Measurements from ENCODE around the gene ZNF710. TPM values are rescaled to one million over a fixed set of nuclear protein-coding genes. Genes with fewer than 3 reads are reported as not detected.
"Not testable (repeated sequence)": the region's sequence is repeated elsewhere in the genome, so short reads cannot be mapped to it uniquely, and the experiment has no call there.

ZNF710 gene
- total RNA-seq, 4 donors from 2014 or later, result 8.9 to 17.2 (median 11.5) TPM

DNA sequence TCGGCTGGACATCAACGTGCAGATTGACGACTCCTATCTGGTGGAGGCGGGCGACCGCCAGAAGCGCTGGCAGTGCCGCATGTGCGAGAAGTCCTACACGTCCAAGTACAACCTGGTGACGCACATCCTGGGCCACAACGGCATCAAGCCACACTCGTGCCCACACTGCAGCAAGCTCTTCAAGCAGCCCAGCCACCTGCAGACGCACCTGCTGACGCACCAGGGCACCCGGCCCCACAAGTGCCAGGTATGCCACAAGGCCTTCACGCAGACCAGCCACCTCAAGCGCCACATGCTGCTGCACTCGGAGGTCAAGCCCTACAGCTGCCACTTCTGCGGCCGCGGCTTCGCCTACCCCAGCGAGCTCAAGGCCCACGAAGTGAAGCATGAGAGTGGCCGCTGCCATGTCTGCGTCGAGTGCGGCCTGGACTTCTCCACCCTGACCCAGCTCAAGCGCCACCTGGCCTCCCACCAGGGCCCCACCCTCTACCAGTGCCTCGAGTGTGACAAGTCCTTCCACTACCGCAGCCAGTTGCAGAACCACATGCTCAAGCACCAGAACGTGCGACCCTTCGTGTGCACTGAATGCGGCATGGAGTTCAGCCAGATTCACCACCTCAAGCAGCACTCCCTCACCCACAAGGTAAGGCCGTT lies 67.0 kb downstream of the ZNF710 start:
- H3K9me3 ChIP-seq, result no peaks in the 10 kb centered on the region
- WGBS, 2 donors, result 28 to 72% methylated on average over 7 to 25 of the region's 37 CpGs
- intact Hi-C loops (cut with DNase I), result loop anchor here (10.0 kb wide), 1 partner anchor 63 kb away; the partner anchor contains the start of gene ZNF710
- no peak for TF ChIP-seq POLR2A (IDR thresholded peaks at IDR 0.05)
- TF ChIP-seq, protein P1, sequence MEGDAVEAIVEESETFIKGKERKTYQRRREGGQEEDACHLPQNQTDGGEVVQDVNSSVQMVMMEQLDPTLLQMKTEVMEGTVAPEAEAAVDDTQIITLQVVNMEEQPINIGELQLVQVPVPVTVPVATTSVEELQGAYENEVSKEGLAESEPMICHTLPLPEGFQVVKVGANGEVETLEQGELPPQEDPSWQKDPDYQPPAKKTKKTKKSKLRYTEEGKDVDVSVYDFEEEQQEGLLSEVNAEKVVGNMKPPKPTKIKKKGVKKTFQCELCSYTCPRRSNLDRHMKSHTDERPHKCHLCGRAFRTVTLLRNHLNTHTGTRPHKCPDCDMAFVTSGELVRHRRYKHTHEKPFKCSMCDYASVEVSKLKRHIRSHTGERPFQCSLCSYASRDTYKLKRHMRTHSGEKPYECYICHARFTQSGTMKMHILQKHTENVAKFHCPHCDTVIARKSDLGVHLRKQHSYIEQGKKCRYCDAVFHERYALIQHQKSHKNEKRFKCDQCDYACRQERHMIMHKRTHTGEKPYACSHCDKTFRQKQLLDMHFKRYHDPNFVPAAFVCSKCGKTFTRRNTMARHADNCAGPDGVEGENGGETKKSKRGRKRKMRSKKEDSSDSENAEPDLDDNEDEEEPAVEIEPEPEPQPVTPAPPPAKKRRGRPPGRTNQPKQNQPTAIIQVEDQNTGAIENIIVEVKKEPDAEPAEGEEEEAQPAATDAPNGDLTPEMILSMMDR (IDR thresholded peaks at IDR 0.05), result no peak
- peaks cover 14 to 37% of the 10 kb centered on the region in 2 donors for H3K4me1 ChIP-seq
- no peaks in the 10 kb centered on the region for H3K36me3 ChIP-seq
- DNase-seq, result peak; percentile 94 to 97
- no peaks in the 10 kb centered on the region for H3K27me3 ChIP-seq
- no peak overlapping the region for H3K4me3 ChIP-seq (replicated peaks in 1 of 3)
- peak overlapping the region in 2 of 3 donors; percentile 15 to 26 for H3K27ac ChIP-seq

DNA sequence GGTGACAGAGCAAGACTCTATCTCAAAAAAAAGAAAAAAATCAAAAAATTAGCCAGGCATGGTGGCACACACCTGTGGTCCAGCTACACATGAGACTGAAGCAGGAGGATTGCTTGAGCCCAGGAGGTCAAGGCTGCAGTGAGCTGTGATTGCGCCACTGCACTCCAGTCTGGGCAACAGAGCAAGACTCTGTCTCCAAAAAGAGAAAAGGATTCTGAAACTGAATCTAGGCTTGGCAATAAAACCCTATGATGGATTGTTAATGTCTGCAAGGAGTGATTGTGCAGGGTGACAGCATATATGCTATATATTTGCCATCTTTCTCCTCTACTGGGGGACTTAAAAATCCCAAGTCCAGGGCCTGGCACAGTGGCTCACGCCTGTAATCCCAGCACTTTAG lies 69.5 kb downstream of the ZNF710 start:
- H3K27me3 ChIP-seq; H3K9me3 ChIP-seq; H3K36me3 ChIP-seq; H3K4me3 ChIP-seq (replicated peaks in 1 of 3); DNase-seq; H3K27ac ChIP-seq: not testable (repeated sequence)
- 96 to 100% methylated on average over 2 of the region's 2 CpGs for WGBS, 2 donors
- H3K4me1 ChIP-seq, result peaks cover 1 to 21% of the 10 kb centered on the region in 2 donors
- intact Hi-C loops (cut with DNase I), result loop anchor here (5.0 kb wide), 1 partner anchor 168 kb away; no protein-coding TSS in a partner anchor

DNA sequence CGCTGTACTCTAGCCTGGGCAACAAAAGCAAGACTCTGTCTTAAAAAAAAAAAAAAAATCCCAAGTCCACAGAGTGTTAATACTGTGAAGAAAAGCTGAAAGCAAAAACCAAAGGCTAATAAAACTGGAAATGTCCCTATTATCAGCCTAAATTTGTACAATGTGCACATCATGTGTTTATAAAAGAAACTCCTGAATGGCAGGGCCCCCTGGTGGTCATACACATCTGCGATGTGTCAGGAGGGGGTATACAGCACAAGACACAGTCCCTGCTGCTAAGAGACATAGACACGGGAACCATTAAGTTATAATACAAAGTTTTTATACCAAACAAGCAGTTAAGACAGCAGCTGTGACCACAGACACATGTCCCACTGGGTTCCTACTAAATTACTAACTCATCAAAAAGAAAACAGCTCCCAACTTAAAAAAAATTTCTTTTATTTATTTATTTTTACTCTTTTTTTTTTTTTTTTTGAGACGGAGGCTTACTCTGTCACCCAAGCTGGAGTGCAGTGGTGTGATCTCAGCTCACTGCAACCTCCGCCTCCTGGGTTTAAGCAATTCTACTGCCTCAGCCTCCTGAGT lies 70.2 kb downstream of the ZNF710 start:
- Histone ChIP-seq H3K36me3 (no peaks in the 10 kb centered on the region), H3K27me3 (no peaks in the 10 kb centered on the region), H3K4me3 (replicated peaks in 1 of 3) (no peak overlapping the region), H3K27ac (no peak overlapping the region), H3K9me3 (no peaks in the 10 kb centered on the region), H3K4me1 (peaks cover 8 to 27% of the 10 kb centered on the region in 2 donors)
- DNase-seq, result peak; percentile 83 to 87
- TF ChIP-seq, protein P1 (IDR thresholded peaks at IDR 0.05), result peak; percentile 46 to 84 (median 70)
- no peak for TF ChIP-seq POLR2A (IDR thresholded peaks at IDR 0.05)
- intact Hi-C loops (cut with DNase I), result loop anchor here (5.0 kb wide), 1 partner anchor 169 kb away; no protein-coding TSS in a partner anchor
- 58 to 60% methylated on average over 5 of the region's 5 CpGs for WGBS, 2 donors

DNA sequence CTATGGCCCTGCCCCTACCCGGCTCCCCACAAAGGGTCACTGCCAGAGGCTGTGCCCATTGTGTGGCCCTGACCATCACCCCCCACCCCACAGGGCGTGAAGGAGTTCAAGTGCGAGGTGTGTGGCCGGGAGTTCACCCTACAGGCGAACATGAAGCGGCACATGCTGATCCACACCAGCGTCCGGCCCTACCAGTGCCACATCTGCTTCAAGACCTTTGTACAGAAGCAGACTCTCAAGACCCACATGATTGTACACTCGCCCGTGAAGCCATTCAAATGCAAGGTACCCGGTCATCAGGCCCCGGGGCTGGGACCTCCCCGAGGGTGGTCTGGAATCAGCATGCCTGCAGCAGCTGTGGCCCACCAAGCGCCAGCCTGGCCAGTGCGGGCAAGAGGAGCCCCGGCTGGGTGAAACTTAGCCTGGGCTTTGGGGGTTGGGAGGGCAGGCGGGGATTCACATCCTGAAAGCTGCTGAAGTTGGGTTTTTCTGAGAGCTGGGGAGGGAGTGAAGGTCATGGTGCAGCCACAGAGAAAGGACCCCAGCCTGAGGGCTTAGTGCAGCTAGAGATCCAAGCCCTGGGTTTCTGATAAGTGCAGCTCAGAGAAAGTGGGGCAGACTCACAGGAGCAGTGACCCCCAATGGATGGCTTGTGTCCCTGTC lies 72.0 kb downstream of the ZNF710 start:
- H3K27ac ChIP-seq, result peak overlapping the region in 1 of 3 donors; percentile 47
- H3K9me3 ChIP-seq, result no peaks in the 10 kb centered on the region
- no peaks in the 10 kb centered on the region for H3K27me3 ChIP-seq
- peaks cover 9 to 28% of the 10 kb centered on the region in 2 donors for H3K4me1 ChIP-seq
- no peak overlapping the region for H3K4me3 ChIP-seq (replicated peaks in 1 of 3)
- intact Hi-C loops (cut with DNase I), result loop anchor here (5.0 kb wide), 1 partner anchor 171 kb away; no protein-coding TSS in a partner anchor
- no peaks in the 10 kb centered on the region for H3K36me3 ChIP-seq
- WGBS, 2 donors, result 90 to 97% methylated on average over 8 to 17 of the region's 17 CpGs
- DNase-seq, result no peak
- TF ChIP-seq POLR2A (IDR thresholded peaks at IDR 0.05), result no peak
- TF ChIP-seq, protein P1 (IDR thresholded peaks at IDR 0.05), result no peak

DNA sequence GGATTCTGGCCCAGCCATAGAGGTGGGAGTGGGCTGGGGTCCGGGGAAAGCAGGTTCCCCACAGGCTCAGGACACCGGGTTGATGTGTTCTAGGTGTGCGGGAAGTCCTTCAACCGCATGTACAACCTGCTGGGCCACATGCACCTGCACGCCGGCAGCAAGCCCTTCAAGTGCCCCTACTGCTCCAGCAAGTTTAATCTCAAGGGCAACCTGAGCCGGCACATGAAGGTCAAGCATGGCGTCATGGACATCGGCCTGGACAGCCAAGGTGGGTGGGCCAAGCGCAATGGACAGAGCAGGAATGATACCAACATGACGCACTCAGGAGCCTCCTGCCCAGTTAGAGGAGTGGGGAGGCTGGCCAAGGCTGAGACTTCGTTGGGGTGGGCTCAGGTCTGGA lies 72.9 kb downstream of the ZNF710 start:
- Histone ChIP-seq H3K4me1 (peaks cover 9 to 19% of the 10 kb centered on the region in 2 donors), H3K9me3 (no peaks in the 10 kb centered on the region), H3K4me3 (replicated peaks in 1 of 3) (no peak overlapping the region), H3K27ac (peak overlapping the region in 2 of 3 donors; percentile 47 to 86), H3K27me3 (no peaks in the 10 kb centered on the region), H3K36me3 (no peaks in the 10 kb centered on the region)
- DNase-seq, result peak in 1 of 2 donors; percentile 16
- intact Hi-C loops (cut with DNase I), result loop anchor here (5.0 kb wide), 1 partner anchor 172 kb away; no protein-coding TSS in a partner anchor
- TF ChIP-seq POLR2A (IDR thresholded peaks at IDR 0.05), result no peak
- TF ChIP-seq, protein P1 (IDR thresholded peaks at IDR 0.05), result no peak
- 83 to 90% methylated on average over 12 of the region's 12 CpGs for WGBS, 2 donors
